Measurements from ENCODE around the gene PLCE1.

GRCh38 chr10:93980486-93980885 is 13.2 kb upstream of the PLCE1 start:
- TF ChIP-seq RCOR1 (IDR thresholded peaks at IDR 0.05; ENCODE audit: low read depth, low read length) = no peak
- no peak for TF ChIP-seq RFX5 (IDR thresholded peaks at IDR 0.05)
- TF ChIP-seq CBX8 (IDR thresholded peaks at IDR 0.05) = no peak
- no peak for TF ChIP-seq KDM1A (IDR thresholded peaks at IDR 0.05; ENCODE audit: low read depth)
